ENCODE measurements around the gene CXCR3. TPM values are rescaled to one million over a fixed set of nuclear protein-coding genes. Genes with fewer than 3 reads are reported as not detected.

The CXCR3 gene
- total RNA-seq, 4 donors from 2014 or later: 4.4 to 9.2 (median 8.4) TPM; not detected in 1

GRCh38 chrX:71618787-71619186, 476 bp upstream of the CXCR3 start:
- H3K36me3 ChIP-seq: no peaks in the 10 kb centered on the region
- TF ChIP-seq CTCF (IDR thresholded peaks at IDR 0.05): no peak
- TF ChIP-seq POLR2A (IDR thresholded peaks at IDR 0.05): no peak
- peak overlapping the region in 1 of 4 donors; percentile 23 for H3K4me3 ChIP-seq
- H3K9me3 ChIP-seq: no peaks in the 10 kb centered on the region
- H3K27me3 ChIP-seq: no peaks in the 10 kb centered on the region
- H3K27ac ChIP-seq: peak overlapping the region; percentile 63 to 94 (median 81)
- peaks cover 9 to 21% (median 15%) of the 10 kb centered on the region in 4 donors for H3K4me1 ChIP-seq
- no peak for DNase-seq

DNA sequence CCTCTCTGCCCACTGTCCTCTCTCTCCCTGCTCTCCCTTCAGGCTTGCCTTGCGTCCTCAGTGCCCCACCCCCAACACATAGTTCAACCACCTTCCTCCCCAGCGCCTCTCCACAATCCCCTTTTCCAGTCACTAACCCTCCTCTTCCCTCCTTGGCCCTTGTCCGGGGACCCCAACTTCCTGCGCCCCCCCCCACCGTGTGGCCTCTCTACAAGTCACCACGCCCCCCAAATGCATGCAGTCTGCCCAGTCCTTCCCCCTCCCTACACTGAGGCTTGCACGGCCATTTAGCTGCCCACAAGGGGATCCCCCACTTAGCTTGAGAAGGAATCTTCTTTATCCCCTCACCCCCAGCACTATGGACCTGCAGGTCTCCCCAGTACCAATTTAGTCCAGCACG, 569 bp downstream of the CXCR3 start:
- Histone ChIP-seq H3K4me3 (peak overlapping the region; percentile 17 to 46 (median 33)), H3K36me3 (no peaks in the 10 kb centered on the region), H3K9me3 (no peaks in the 10 kb centered on the region), H3K27me3 (no peaks in the 10 kb centered on the region), H3K27ac (peak overlapping the region; percentile 63 to 94 (median 81)), H3K4me1 (peaks cover 1 to 11% (median 6%) of the 10 kb centered on the region in 4 donors)
- TF ChIP-seq CTCF (IDR thresholded peaks at IDR 0.05): no peak
- no peak for TF ChIP-seq POLR2A (IDR thresholded peaks at IDR 0.05)
- no peak for DNase-seq

DNA sequence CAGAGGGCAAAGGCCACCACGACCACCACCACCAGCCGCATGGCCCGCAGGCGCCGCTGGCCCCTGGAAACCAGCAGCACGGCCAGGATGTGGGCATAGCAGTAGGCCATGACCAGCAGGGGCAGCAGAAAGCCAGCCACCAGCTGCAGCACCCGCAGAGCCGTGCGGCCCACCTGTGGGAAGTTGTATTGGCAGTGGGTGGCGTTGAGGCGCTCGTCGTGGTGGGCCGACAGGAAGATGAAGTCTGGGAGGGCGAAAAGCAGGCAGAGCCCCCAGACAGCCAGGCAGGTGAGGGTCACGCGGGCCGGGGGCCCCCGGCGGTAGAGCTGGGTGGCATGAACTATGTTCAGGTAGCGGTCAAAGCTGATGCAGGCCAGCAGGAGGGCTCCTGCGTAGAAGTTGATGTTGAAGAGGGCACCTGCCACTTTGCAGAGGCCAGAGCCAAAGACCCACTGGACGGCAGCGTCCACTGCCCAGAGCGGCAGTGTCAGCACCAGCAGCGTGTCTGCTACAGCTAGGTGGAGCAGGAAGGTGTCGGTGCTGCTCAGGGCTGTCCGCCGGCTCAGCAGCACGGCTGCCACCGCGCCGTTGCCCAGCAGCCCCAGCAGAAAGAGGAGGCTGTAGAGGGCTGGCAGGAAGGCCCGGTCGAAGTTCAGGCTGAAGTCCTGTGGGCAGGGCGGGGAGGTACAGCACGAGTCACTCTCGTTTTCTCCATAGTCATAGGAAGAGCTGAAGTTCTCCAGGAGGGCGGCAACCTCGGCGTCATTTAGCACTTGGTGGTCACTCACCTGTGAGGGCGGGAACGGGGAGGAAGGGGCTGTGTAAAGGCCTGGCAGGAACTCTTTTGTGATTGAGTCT, 1.4 kb downstream of the CXCR3 start:
- Histone ChIP-seq H3K4me3 (peak overlapping the region; percentile 17 to 46 (median 33)), H3K27ac (peak overlapping the region; percentile 63 to 94 (median 81)), H3K4me1 (peaks cover 0 to 3% (median 2%) of the 10 kb centered on the region in 4 donors), H3K9me3 (no peaks in the 10 kb centered on the region), H3K36me3 (no peaks in the 10 kb centered on the region), H3K27me3 (no peaks in the 10 kb centered on the region)
- TF ChIP-seq POLR2A (IDR thresholded peaks at IDR 0.05) (peak; percentile 35 to 65), CTCF (IDR thresholded peaks at IDR 0.05) (peak in 3 of 6 experiments; percentile 47 to 59 (median 47))
- peak; percentile 49 to 88 (median 86) for DNase-seq

- peak overlapping the region; percentile 63 to 94 (median 81) for H3K27ac ChIP-seq
- H3K4me1 ChIP-seq: peaks cover 0 to 3% (median 0%) of the 10 kb centered on the region in 4 donors
- no peak for DNase-seq
- TF ChIP-seq CTCF (IDR thresholded peaks at IDR 0.05): no peak
- TF ChIP-seq POLR2A (IDR thresholded peaks at IDR 0.05): no peak
- H3K27me3 ChIP-seq: no peaks in the 10 kb centered on the region
- H3K9me3 ChIP-seq: no peaks in the 10 kb centered on the region
- H3K4me3 ChIP-seq: peak overlapping the region in 2 of 4 donors; percentile 43 to 46
- H3K36me3 ChIP-seq: peaks cover 0 to 6% (median 0%) of the 10 kb centered on the region in 3 donors
Measured at GRCh38 chrX:71615954-71616353, 2.4 kb downstream of the CXCR3 start.

- Histone ChIP-seq H3K27ac (peak overlapping the region in 2 of 4 donors; percentile 63 to 94), H3K36me3 (peaks cover 0 to 15% (median 0%) of the 10 kb centered on the region in 3 donors), H3K27me3 (no peaks in the 10 kb centered on the region), H3K4me3 (no peak overlapping the region), H3K9me3 (no peaks in the 10 kb centered on the region), H3K4me1 (peaks cover 0 to 3% (median 0%) of the 10 kb centered on the region in 4 donors)
- TF ChIP-seq CTCF (IDR thresholded peaks at IDR 0.05) (no peak), POLR2A (IDR thresholded peaks at IDR 0.05) (no peak)
- DNase-seq: no peak
Measured at GRCh38 chrX:71615056-71615455, 3.3 kb downstream of the CXCR3 start.

All from Peyer's patch (tissue), 4 donors.